Muscle of back (tissue), 11 donors: ENCODE results near the gene TBL1XR1. TPM values are rescaled to one million over a fixed set of nuclear protein-coding genes. Genes with fewer than 3 reads are reported as not detected.
A peak's percentile ranks its signal among the peaks of the same experiment; 100 is the strongest.

ENCODE experiments used
- DNase-seq, 3 donors: peaks; one replicate each; pipeline versions ENCODE4 v3.0.0 to v3.0.0-alpha.2; 2013
- polyA plus RNA-seq, 10 donors: library from polyadenylated mRNA; unstranded; fragments of 120-200 nt; gene quantifications; one replicate each; pipeline ENCODE4 v1.2.1, GENCODE V29; 2013; ENCODE audit not compliant: insufficient read length in 10 of 10

TBL1XR1 gene
- polyA plus RNA-seq, 10 donors = 51.7 to 89.0 (median 71.1) TPM

GRCh38 chr3:177069514-177070329 is 127.6 kb downstream of the TBL1XR1 start:
- DNase-seq = no peak

DNA sequence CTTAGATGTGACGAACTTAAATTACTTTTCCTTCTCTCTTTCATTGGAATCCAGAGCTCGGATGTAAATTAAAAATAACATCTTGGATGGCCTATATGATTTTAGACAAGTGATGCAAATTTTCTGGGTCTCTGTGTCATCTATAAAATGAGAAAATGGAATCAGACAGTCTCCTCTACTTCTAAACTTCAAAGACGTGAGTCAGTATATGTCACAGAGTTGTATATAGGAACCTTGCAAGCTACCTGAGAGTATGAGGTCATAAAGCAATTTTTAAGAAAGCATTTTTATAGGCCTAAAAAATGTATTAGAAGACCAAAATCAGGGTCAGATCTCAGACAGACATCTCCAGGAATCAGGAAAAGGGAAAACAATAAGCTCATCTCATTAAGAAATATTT is 128.3 kb downstream of the TBL1XR1 start:
- DNase-seq = no peak

- DNase-seq = no peak
Measured at GRCh38 chr3:177066068-177066467, 131.2 kb downstream of the TBL1XR1 start.

GRCh38 chr3:177065285-177066033 is 131.8 kb downstream of the TBL1XR1 start:
- DNase-seq = no peak

GRCh38 chr3:177062052-177062732 is 135.1 kb downstream of the TBL1XR1 start:
- no peak for DNase-seq

DNA sequence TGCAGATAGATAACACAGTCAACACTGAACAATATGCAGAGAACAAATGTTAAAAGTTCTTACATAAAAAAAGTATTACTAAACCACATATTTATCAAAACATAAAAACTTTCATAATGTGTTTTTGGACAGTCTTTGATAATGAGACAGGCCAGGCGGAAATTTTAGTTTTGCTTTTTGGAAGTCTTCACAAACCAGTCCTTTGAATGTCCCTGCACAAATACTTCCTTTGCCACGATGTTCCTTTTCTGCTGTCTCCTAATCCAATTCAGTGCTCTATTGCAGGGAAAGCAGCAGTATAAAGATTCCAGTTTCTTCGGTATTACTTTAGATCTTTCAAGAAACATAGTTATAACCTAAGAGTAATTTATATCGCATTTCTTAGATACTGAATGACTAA is 135.9 kb downstream of the TBL1XR1 start:
- peak in 1 of 3 donors; percentile 27 for DNase-seq

- no peak for DNase-seq
Measured at GRCh38 chr3:177060492-177060891, 136.8 kb downstream of the TBL1XR1 start.

- DNase-seq = peak in 1 of 3 donors; percentile 44
Measured at GRCh38 chr3:177058648-177059047, 138.6 kb downstream of the TBL1XR1 start.

- DNase-seq = peak in 1 of 3 donors; percentile 58
Measured at GRCh38 chr3:177057768-177058167, 139.5 kb downstream of the TBL1XR1 start.

GRCh38 chr3:177056927-177057326 is 140.4 kb downstream of the TBL1XR1 start:
- DNase-seq = peak in 1 of 3 donors; percentile 33

DNA sequence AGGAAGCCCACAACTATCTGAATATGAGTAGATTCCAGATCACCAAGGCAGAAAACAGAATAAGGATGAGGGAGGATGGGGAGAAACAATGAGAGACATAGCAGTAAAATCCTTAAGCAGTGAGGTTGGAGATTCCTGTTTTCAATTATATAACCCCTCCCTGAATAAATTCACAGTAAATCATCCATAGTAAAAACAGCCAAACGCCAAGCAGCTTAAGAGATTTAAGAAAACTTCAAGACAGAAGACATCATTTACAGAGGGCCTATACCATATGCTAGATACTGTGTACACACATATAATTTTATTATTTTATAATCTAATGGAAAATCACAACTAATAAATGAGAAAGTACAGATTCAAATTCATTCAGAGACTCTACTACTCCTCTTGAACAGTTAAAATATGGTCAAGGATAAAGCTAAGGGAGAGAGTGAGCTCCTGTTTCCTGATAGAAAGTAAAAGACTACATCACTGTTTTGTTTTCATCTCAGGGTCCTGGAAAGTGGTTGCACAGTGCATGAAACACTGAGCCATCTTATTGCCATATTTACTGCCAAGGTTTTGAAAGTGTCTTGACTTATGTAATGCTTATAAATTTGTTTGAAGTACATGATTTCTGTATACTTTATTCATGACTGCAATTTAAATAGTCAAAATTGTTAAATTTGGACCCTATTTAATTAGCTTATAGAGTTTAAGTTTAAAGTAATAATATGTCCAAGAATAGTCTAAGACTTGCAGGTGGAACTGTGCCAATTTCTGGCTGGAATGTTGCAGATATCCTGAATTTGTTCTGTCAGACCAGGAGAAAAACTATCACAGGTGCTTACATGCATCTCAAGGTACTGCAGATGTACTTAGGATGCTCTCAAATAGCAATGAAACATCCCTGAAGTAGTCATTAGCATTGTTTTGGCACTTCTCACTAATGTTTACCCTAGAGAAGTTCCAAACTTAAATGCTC is 141.4 kb downstream of the TBL1XR1 start:
- DNase-seq = peak in 1 of 3 donors; percentile 60

- no peak for DNase-seq
Measured at GRCh38 chr3:177053107-177053506, 144.2 kb downstream of the TBL1XR1 start.

- DNase-seq = peak in 2 of 3 donors; percentile 52 to 82
Measured at GRCh38 chr3:177051411-177051810, 145.9 kb downstream of the TBL1XR1 start.

GRCh38 chr3:177050501-177051237 is 146.6 kb downstream of the TBL1XR1 start:
- DNase-seq = peak; percentile 55 to 77 (median 66)

DNA sequence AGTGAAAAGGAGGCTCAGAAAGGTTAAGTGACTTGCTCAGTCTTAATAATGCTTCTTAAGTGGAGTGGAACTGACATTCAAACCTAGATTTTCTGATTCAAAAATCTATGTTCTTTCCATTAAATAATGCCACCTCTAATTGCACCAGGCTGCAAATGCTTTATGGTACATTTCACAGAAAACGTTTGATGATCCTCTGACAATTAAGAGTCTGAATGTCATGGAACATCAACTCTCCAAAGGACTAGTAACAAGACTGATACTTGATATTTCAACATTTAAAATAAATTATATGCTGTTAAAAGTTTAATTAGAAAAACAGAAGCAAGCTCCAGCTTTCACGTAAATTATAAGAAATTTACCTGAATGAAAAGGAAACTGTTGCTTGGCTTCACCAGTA is 151.5 kb downstream of the TBL1XR1 start:
- DNase-seq = no peak

DNA sequence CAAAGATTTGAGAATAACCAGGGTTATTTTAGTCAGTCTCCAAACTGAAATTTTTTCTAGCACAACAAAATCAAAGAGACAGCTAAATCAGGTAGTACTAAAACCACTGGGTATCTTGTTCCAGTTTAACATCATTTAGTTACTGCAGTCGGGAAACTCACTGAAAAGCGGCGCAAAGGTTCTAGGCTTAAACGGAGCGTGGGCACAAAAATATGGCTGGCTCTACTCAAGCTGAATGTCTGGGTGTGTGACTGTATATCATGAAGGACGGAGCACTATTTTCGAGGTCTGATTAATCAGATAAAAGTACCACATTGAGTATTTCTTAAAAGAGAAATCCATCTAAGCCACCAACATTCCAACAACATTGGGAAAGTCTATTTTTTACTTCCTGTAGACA is 152.1 kb downstream of the TBL1XR1 start:
- no peak for DNase-seq

GRCh38 chr3:177041730-177042551 is 155.3 kb downstream of the TBL1XR1 start:
- no peak for DNase-seq

- DNase-seq = peak in 2 of 3 donors; percentile 42 to 71
Measured at GRCh38 chr3:177041021-177041729, 156.1 kb downstream of the TBL1XR1 start.
